Renal pelvis (tissue), 4 donors: Measurements from ENCODE around the gene RTN4RL2. TPM values are rescaled to one million over a fixed set of nuclear protein-coding genes. Genes with fewer than 3 reads are reported as not detected.
A peak's percentile ranks its signal among the peaks of the same experiment; 100 is the strongest.
"Not testable (repeated sequence)": the region's sequence is repeated elsewhere in the genome, so short reads cannot be mapped to it uniquely, and the experiment has no call there.

ENCODE experiments used
- DNase-seq: peaks from one replicate; pipeline ENCODE4 v3.0.0-alpha.2; 2013
- polyA plus RNA-seq, 3 donors: library from polyadenylated mRNA; unstranded; fragments of 120-200 nt; gene quantifications; one replicate each; pipeline ENCODE4 v1.2.1, GENCODE V29; 2013; ENCODE audit not compliant: insufficient read length in 3 of 3

The RTN4RL2 gene
- polyA plus RNA-seq, 3 donors, result 2.8 to 4.7 (median 3.8) TPM

DNA sequence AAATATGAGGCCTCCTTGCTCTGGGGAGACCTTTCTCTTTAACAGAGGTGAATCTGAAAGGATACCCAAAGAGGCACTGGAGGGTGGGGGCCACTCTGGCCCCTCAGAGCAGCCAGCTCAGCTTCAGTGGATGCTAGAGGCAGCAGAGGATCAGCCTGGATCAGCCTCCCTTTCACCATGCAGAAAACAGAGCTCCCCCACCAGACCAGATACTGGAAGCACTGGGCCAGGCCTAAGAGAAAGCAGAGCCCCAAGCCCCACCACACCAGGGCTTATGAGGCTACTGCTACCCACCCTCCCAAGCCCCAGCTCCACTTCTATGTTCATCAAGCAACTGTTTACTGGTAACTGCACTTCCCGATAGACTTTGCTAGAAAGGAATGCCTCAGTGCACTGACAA lies 29.4 kb upstream of the RTN4RL2 start:
- DNase-seq, result no peak

DNA sequence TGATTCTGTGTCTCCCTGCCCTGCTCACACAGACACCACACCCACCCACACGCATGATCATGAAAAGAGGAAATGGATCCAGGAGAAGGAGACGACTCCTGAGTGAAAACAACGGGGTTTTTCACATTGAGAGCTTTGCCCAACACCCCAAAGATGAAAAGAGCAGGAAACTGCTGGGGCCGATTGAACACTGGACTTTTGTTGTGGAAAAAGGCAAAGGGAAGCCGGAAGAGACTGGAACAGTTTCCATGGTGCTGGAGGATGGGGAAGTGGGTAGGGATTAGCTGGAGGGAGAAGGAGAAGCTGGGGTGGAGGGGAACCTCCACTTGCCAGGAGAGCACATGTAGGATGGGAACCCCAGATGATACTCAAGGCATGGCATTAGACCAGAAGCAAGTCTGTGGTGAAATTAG lies 28.2 kb upstream of the RTN4RL2 start:
- DNase-seq, result no peak

DNA sequence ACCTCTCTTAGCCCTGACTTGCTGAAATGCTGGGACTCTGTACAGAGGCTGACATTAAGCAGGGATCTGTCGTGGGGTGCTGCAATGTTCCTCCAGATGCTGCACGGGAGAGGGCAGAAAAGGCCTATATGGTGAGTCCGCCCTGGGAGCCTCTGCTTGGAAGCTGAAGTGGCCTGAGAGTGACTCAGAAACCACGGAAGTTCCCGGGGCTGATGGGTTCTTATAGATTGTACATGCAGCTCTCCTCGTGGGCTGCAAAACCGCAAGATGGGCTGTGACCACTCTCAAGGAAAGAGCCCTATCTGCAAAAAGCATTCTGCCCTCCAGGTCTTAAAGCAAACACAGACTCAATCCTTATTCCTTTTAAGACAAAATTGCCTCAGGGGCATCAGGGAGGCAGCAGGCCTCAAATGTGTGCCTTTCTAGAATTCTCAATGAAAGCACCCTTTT lies 27.6 kb upstream of the RTN4RL2 start:
- no peak for DNase-seq

DNA sequence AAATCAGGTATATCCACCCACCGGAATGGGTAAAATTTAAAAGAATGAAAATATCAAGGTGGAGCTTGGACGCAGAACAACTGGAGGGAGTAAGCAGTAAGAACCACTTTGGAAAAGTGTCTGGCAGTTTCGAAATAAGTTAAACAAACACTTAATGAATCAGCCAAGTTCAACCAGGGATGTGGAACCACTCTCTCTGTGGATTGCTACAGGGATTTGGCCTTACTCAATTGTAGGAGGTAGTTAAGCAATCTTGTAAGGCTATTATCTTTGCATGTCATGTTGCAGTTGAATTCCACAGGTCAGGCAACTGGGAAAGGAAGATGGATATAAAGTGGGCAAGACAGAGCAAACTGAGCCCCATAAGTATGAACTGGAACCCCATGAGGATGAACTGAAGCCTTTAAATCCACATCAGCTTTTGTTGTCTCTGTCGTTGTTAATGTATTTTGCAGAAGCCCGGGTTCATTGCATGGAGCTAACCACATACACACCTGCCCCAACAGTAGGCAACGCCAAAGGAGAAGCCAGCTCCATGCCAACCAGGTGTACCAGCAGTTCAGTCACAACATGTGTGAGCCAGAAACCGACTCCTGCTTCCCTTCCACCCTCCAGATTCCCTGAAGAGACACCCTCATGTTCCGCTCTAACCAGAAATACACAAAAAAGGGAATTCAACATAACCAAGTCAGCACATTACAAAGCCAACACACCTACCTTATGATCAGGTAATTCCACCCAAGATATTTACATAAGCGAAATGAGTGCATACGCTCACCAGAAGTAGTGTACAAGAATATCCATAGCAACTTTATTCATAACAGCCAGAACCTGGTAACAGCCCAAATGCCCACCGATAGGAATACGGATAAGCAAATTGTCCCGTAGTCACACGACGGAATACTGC lies 25.4 kb upstream of the RTN4RL2 start:
- no peak for DNase-seq

DNA sequence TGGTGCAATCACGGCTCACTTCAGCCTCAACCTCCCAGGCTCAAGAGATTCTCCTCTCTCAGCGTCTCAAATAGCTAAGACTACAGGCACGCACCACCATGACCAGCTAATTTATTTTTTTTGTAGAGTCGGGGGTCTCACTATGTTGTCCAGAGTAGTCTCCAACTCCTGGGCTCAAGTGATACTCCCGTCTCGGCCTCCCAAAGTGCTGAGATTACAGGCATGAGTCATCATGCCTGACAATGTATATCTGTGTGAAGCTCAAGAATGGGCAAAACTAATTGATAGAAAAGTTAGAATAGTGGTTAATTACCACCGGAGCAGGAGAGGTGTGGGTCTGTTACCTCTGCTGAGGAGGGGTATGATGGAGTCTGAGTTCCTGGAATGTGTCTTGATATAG lies 24.3 kb upstream of the RTN4RL2 start:
- no peak for DNase-seq

DNA sequence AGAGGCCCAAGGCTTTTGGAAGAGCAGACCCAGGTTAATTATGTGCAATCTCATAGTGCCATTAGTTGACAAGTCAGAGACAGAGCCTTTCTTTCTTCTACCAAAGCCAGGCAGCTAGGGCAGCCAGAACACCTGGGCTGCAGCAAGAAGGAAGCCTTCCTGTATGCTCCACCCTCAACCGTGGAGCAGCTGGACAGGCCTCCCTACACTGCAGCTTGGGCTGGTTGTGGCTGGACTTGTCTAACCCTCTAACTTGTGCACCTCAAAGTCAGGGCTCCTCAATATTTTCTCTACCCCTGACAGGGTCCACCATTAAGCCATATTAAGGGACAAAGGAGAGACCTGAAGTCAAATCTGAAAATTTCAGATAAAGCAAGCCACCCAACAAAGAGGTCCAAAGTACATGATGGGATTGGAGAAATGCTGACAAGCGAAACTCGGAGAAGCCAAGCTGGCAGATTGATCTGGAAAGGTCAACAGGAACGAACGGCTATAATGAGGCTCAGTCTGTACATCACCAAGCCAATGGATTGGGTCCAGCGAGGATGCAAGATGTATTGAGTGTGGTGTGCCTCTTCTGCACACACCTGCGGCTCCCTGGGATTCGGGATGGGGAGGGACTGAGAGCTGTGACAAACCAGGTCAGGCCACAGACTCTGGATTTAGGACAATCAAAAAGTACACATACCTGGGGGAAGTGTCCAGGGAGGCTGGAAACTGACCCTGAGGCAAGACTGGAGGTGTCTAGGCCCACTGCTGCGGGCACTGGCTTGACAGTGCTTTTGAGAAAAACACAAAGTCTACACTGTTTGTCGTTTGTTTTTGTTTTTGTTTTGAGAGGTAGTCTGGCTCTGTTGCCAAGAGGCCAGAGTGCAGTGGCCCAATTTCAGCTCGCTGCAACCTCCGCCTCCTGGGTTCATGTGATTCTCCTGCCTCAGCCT lies 21.7 kb upstream of the RTN4RL2 start:
- no peak for DNase-seq

DNA sequence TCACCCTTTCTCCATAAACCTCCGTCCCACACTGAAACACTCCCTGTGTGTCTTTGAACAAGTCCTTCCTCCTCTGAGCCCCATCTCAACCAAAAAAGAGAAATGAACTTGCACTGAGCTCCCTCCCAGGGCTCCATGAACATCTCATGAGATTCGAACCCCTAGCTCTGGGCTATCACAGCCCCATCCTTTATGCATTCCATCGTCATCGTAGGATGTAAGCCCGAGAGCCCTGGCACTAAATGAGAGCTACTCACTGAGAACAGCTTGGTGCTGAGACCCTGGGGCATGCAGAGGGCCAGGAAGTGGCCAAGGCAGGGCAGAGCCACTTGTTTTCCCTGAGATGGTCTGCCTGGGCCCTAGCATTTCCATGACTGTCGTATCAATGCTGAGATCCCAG lies 20.5 kb upstream of the RTN4RL2 start:
- no peak for DNase-seq

DNA sequence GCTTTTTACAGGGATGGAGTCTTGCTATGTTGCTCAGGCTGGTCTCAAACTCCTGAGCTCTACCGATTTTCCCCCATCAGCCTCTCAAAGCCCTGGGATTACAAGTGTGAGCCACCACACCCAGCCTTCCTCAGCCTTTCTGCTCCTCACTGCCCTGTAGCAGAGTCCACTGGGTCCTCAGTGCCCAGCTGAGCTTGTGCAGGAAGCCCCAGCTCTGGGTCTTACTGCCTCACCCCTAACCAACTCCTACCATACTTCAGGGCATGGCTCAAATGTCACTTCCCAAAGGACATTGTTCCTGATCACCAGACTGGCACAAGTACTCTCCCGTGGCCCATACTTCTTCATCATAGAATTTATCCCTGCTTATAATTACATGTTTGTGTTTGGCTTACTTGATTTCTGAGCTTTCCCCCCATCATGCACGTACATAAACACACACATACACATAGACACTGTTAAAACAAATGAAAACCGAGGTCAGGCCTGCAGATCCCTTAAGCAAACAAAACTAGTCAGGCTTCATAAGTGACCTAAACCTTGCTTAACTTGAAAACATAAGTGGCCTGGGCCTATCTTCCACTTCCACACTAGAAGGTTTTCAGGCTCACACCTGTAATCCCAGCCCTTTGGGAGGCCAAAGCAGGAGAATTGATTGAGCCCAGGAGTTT lies 19.4 kb upstream of the RTN4RL2 start:
- no peak for DNase-seq

DNA sequence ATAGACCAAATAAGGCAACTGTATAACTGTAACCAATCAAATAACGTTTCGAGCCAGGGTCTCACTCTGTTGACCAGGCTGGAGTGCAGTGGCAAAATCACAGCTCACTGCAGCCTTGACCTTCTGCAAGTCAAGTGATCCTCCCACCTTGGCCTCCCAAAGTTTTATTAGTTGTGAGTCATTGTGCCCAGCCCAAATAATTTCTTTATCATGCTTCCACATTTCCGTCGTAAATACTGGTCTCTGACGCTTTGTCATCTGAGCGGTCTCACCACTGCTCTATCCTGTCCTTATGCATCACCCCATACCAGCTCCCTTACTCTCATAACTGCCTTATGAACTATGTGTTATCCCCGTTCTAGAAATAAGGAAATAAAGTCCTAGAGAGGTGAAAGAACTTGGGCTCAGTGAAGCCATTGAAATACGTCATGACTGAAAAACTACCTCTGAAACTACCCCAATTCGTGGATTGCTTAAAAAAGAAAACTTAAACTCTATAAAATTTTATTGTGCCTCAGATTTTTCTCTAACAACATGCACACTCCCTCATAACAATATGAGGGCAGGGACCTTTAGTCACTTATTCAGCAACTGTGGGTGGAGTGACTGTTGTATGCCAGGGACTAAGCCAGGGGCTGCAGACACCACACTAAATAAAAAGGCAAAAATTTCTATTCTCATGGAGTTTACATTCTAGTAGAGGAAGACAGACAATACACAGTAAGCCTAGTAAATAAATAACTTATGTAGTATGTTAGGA lies 15.8 kb upstream of the RTN4RL2 start:
- DNase-seq, result no peak

DNA sequence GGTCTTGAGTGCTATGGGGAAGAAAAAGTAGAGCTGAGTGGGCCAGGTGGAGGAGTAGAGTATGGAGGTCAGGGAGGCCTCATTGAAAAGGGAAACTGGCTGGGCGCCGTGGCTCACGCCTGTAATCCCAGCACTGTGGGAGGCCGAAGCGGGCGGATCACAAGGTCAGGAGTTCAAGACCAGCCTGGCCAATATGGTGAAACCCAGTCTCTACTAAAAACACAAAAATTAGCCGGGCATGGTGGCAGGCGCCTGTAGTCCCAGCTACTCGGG lies 15.3 kb upstream of the RTN4RL2 start:
- DNase-seq, result not testable (repeated sequence)

DNA sequence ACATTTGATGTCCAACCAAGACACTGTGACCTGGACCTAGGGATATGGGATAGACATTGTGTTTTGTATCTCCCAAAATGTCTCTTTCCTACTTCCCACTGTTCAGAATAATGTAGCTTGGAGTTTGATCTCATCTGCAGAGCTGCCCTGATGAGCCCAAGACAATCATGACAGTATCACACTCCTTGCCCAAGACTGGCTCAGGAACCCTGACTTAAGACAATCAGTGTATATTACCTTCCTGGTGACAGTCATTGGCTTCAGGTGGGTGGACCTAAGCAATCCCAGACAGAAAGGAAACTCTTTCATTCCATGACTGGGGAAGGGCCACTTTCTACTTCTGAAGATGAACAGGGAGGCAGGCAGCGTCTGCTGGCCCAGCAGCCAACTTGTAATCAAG lies 14.3 kb upstream of the RTN4RL2 start:
- no peak for DNase-seq

DNA sequence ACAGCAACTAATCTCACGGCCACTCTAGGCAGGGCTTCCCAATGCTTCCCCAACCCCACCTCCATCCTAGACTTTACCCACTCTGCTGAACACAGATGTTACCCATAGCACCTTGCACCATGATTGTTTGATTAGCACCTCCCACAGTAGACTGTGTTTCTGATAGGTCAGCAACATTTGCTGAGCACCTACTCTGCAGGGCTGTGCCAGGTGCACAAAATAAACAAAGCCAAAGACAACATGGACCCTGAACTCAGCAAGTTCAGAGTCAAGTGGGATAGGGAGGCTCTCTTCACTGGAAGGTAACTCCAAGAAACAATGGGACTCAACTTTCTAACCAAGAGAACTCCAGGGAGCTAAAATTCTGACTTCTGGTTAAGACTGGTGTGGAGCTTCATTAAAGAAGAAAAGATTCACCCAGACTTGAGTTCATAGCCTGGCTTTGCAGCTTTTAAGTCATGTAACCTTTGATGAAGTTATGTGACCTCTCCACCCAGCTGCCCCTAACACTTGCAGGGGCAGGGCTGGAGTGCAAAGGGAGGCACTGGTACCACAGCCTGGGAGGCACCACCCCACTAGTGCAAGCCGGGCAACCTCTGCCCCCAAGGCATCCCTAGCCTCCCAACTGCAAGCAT lies 6.7 kb upstream of the RTN4RL2 start:
- no peak for DNase-seq

DNA sequence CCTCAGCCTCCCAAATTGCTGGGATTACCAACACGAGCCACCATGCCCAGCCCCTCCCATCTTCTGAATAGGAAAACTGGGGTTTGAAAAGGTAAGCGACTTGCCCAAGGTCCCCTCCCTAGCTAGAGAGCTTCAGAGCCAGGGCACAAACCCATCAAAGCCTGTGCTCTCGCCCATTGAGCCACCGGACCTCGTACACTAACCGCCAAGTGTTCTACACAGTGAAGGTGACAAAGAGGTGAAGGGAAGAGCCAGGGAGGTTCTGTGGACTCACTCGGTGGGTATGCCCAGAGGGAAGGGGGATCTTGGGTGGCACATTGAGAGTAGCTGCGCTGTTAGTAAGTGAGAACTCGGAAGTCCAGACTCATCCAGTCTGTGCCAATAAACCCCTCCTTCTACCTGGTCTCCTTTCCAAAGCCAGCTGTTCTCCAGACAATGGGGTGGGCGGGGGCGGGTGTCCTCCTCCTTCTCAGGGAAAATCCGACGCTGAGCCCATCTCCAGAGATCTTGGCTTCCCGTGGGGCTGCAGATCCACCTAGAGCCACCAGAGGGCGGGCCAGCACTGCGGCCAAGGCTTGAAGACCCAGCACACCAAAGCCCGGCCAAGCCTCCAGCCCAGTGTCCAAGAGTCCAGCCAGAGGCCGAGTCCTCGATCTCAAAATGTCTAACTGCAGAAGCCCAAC lies 3.2 kb upstream of the RTN4RL2 start:
- peak; percentile 80 for DNase-seq

DNA sequence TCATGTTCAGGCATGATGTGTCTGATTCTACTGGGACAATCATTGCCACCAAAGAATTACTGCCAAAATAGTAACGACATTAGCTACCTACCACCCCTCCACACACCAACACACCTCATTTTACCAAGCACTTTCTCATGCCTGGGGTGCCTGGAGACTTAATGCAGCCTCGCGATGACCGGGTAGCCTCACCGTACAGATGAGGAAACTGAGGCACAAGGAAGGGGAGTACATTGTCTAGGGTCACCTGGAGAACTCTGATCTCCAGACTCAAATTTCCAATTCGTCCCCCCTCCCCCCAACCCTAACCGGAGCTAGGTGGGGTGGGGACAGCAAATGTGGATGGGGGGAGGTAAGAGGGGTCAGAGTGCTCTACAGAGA lies 2.7 kb upstream of the RTN4RL2 start:
- no peak for DNase-seq

DNA sequence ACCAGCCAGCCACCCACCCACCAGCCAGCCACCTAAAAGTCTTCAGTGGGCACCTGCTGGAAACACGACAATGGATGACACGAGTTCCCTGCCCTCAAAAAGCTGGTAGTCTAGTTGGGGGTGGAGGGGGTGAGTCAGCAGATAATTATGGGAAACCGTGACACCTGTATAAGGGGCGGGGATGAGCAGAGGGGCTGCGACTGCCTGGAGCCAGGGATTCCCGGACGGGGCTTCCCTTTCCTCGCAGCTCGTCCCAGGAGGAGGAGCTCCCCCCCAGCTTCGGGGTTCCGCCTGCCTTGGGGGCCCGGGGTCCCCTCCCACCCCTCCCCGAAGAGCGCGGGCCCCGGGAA lies 2.3 kb upstream of the RTN4RL2 start:
- DNase-seq, result no peak

DNA sequence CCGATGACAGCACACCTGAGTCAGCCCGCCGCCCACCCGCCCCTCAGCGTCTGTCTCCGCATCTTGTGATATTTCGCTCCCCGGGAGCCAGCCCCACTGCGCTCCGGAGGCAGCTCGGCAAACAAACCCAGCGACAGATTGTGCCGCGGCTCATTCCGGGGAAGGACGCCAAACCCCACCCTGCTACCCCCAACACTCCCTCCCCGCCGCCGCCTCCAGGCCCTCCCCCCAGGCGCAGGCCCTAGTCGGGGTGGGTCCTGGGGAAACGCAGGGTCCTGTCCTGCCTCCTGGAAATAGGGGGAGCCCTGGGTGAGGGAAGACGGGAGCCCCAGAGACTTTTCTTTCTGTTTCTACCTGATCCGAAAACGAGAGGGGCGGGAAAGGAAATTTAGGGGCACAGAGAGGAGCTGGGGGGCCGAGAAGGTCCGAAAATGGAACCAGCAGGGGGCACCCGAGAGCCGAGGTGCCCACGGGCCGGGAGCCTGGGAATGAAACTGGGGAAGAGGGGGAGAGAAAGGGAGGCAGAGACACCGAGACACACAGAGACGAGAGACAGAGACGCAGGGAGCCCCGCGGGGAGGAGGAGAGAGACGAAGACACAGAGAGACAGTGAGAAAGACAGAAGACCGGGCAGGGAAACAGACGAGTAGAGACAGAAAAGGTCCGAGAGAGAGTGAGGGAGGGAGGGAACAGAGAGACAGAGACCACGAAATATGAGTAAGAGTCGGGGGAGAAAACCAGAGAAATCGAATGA lies 1.7 kb upstream of the RTN4RL2 start:
- DNase-seq, result no peak

DNA sequence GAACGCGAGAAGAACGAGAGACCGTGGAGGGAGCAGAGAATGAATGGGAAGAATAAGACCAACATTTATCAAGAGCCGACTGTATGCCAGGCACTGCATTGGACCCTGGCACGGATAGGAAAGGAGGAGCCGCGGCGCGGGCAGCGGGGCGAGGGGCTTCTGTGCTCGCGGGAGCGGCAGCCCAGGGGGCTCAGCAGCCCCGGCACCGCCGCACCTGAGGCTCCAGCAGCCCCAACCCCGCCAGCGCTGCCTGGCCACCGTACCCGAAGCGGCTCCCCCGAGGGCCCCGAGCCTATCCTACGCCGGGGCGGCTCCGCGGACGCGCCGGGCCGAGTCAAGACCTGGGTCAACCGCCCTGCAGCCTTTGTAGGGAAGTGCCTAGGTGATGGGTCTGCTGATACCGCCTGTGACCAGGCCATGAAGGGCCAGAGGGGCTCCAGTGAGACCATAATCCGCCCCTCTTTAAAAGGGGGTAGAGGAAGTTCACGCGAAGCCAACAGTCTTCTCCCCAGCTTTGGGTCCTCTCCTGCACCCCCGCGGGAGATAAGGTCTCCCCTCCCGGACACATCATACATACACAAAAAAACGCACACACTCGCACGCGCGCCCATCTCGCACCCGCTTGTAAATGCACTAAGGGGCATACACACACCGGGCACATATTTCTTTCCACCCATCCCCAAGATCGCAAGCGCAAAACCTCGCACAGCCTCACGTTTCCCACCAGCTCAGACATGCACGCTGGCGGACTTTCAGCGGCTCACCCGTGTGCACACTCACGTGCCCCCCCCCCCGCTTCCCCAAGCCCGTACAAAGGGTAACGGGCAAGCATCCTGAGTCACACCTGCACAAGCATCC lies 935 bp upstream of the RTN4RL2 start:
- DNase-seq, result no peak

DNA sequence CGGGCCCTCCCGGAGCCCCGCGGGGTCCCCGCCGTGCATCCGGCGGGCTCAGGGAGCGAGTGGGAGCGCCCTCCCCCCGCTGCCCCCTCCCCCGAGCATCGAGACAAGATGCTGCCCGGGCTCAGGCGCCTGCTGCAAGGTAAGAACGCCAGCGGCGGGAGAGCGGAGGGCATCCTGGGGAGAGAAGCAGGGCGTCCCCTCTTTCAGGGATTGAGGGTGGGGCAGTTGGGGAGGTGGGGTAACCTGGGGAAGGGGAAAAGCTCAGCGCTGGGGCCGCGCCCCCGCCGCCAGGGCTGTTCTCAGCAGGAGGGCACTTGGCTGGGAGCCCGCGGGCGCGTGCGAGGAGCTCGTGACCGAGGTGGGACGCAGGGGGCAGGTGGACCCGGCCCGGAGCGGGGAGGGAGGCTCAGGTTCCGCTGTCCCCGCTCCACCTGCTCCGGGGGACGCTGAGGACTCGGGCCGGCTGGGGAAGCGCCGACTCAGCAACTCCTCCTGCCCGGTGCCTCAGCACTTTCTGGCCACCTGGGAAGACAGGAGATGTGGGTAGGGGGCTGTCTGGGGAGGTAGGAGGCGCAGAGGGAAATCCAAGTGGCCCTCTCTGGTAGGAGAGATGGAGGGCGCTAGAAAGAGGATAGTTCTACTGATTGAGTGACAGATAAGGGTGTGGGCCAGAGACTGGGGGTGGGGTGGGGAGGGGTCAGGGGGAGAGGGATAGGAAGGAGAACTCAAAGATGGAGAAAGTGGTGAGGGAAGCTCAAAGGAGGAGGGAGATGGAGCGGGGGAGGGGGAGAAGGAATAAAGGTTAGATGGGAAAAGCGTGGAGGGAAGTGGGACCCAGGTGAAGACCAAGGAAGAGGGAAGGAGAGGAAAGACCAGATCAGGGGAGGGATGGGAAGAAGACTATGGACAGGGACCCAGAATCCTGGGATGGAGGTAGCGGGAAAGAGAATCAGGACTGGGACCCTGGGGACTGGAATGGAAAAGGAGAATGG lies 726 bp downstream of the RTN4RL2 start:
- DNase-seq, result no peak
